HepG2 (cell line): ENCODE results near the gene PKNOX2. TPM values are rescaled to one million over a fixed set of nuclear protein-coding genes. Genes with fewer than 3 reads are reported as not detected.

ENCODE experiments used
- ATAC-seq: fragments of 200-7000 bp; cut with Tn5 transposase; 3 replicates; pipeline ENCODE4 v1.9.1; 2020; ENCODE audit warnings: mild to moderate bottlenecking, moderate library complexity
- BruUV-seq: library from RNA; stranded (reverse); fragments of 400-500 nt; replicated peaks from 2 replicates; lab custom pipeline; 2021; lab: Mats Ljungman, UMichigan
- CTCF ChIA-PET: fragments of 300-600 bp; formaldehyde crosslinking; extraction: SDS; loops from one replicate; lab custom pipeline; 2021; ENCODE audit warnings: low total read pairs, inconsistent platforms, low intra/inter-chr PET ratio; lab: Yijun Ruan, JAX
- POLR2A ChIA-PET: fragments of 350-600 bp; sonication (Branson Sonifier 250); formaldehyde crosslinking; loops from one replicate; lab custom pipeline; 2020; ENCODE audit warnings: antibody characterized with exemption, inconsistent platforms; lab: Yijun Ruan, JAX
- DNase-seq: peaks from one replicate; pipeline ENCODE4 v3.0.0-alpha.2; 2015; ENCODE audit warnings: low spot score
- FAIRE-seq: peaks from 3 replicates; lab custom pipeline; 2011; peaks lifted over from hg19 to GRCh38; lab: Jason Lieb, UNC
- H2AFZ ChIP-seq: one replicate; pipeline ENCODE4 v1.6.1; 2011; ENCODE audit warnings: low read length, inconsistent platforms
- H3K27ac ChIP-seq: fragments of 300-600 bp; 3 replicates; pipeline ENCODE4 v1.8.0; 2011; ENCODE audit warnings: mixed run types, mild to moderate bottlenecking, mixed read lengths, low read length, inconsistent platforms; ENCODE audit not compliant: insufficient read depth; ENCODE audit errors: extremely low read length
- H3K27me3 ChIP-seq, 2 experiments: fragments of 200-600 bp in 1 of 2; 2 replicates in 1 of 2; 3 replicates in 1 of 2; pipeline versions ENCODE4 v1.6.0 to v1.8.0; 2011; ENCODE audit warnings: low read length in 2 of 2, mild to moderate bottlenecking in 2 of 2, moderate library complexity in 2 of 2, inconsistent platforms in 1 of 2; ENCODE audit not compliant: insufficient read depth in 2 of 2, control insufficient read depth in 1 of 2
- H3K36me3 ChIP-seq, 2 experiments: fragments of 200-600 bp in 1 of 2; replicated peaks in 1 of 2; 2 replicates in 1 of 2; 3 replicates in 1 of 2; pipeline versions ENCODE4 v1.5.1 to v1.8.0; 2011; ENCODE audit warnings: low read length in 2 of 2, inconsistent platforms in 1 of 2; ENCODE audit not compliant: insufficient read depth in 2 of 2, control insufficient read depth in 1 of 2
- H3K4me1 ChIP-seq: 2 replicates; pipeline ENCODE4 v1.5.1; 2012; ENCODE audit warnings: low read length, inconsistent platforms; ENCODE audit not compliant: insufficient read depth
- H3K4me2 ChIP-seq: 2 replicates; pipeline ENCODE4 v1.6.0; 2011; ENCODE audit warnings: low read depth, low read length, inconsistent platforms
- H3K4me3 ChIP-seq, 3 experiments: fragments of 200-600 bp in 1 of 3; sonication (generic), shearing (Covaris generic) in 1 of 3; replicated peaks in 1 of 3; 2 replicates each; pipeline ENCODE4 v1.5.1; 2011 to 2016; ENCODE audit warnings: low read length in 3 of 3, inconsistent platforms in 2 of 3, low read depth in 2 of 3, mild to moderate bottlenecking in 2 of 3, control low read depth in 1 of 3, mixed read lengths in 1 of 3; ENCODE audit not compliant: insufficient read depth in 1 of 3
- H3K79me2 ChIP-seq: one replicate; pipeline ENCODE4 v1.6.1; 2011; ENCODE audit warnings: low read length, inconsistent platforms; ENCODE audit not compliant: insufficient read depth
- H3K9ac ChIP-seq: 2 replicates; pipeline ENCODE4 v1.6.0; 2011; ENCODE audit warnings: mild to moderate bottlenecking, low read depth, low read length, inconsistent platforms; ENCODE audit not compliant: insufficient read depth
- H3K9me3 ChIP-seq: 2 replicates; pipeline ENCODE4 v1.5.1; 2012; ENCODE audit warnings: mild to moderate bottlenecking, low read length
- H4K20me1 ChIP-seq: 2 replicates; pipeline ENCODE4 v1.6.0; 2011; ENCODE audit warnings: inconsistent platforms, mild to moderate bottlenecking, low read length, moderate library complexity; ENCODE audit not compliant: insufficient read depth
- CHD4 ChIP-seq: fragments of 200-600 bp; sonication (generic); IDR thresholded peaks from 2 replicates; pipeline ENCODE4 v1.7.0; 2017; ENCODE audit warnings: mild to moderate bottlenecking, low read length, borderline replicate concordance
- ZFP90 ChIP-seq: sonication (generic); formaldehyde crosslinking; IDR thresholded peaks from 2 replicates; pipeline ENCODE4 v1.8.0; 2022; ENCODE audit warnings: missing genetic modification reagents, mild to moderate bottlenecking, inconsistent platforms, borderline replicate concordance
- ZNF552 ChIP-seq: sonication (generic); formaldehyde crosslinking; IDR thresholded peaks from 2 replicates; pipeline ENCODE4 v1.9.0; 2022; ENCODE audit warnings: missing genetic modification reagents, mild to moderate bottlenecking, borderline replicate concordance
- ZNF7 ChIP-seq: IDR thresholded peaks from 2 replicates; pipeline ENCODE4 v1.6.1; 2016; ENCODE audit warnings: missing biosample characterization, missing genetic modification reagents
- ZZZ3 ChIP-seq: sonication (generic); formaldehyde crosslinking; IDR thresholded peaks from 2 replicates; pipeline ENCODE4 v1.4.0; 2020; ENCODE audit warnings: missing genetic modification reagents, mild to moderate bottlenecking, borderline replicate concordance
- WGBS: methylation state at CpG from one replicate; pipeline ENCODE4 v1.1.6; 2017; ENCODE audit warnings: low lambda C conversion rate; 5-methylcytosine and 5-hydroxymethylcytosine counted together
- in situ Hi-C: cut with HindIII; loops from 2 replicates; pipeline ENCODE4 v1.10.0; 2017; ENCODE audit warnings: low pct_unique_long_range_greater_than_20kb; ENCODE audit not compliant: extremely low pct_ligation_motif_present
- intact Hi-C: fragments of 100-400 bp; cut with micrococcal nuclease; formaldehyde crosslinking; loops from one replicate; pipeline ENCODE4 v1.10.0; 2022; ENCODE audit not compliant: unreplicated experiment
- polyA plus RNA-seq, 8 experiments: library from polyadenylated mRNA; depleted of rRNA in 3 of 8; stranded (reverse) in 7 of 8; unstranded in 1 of 8; fragments of >200 nt; fragmentation: Illumina TruSeq in 4 of 8; extraction: Trizol in 4 of 8; gene quantifications; 2 replicates each; pipeline versions ENCODE4 v1.2.1 to v1.2.3, GENCODE V29; 2011 to 2016; ENCODE audit warnings: low read depth in 4 of 8, missing spikeins in 1 of 8, mixed read lengths in 1 of 8; ENCODE audit not compliant: insufficient read depth in 1 of 8
- total RNA-seq, 5 experiments: library from RNA; depleted of rRNA; stranded (reverse); fragments of >200 nt; fragmentation: Illumina TruSeq; extraction: Trizol; gene quantifications; 2 replicates each; pipeline ENCODE4 v1.2.3, GENCODE V29; 2016; ENCODE audit warnings: low read depth in 1 of 5
- TF ChIP-seq, protein P1 (sequence below): sonication (generic); formaldehyde crosslinking; IDR thresholded peaks from 2 replicates; pipeline ENCODE4 v1.4.0; 2020; ENCODE audit warnings: missing genetic modification reagents

PKNOX2 gene
- total and polyA plus RNA-seq, 2 of the 13 experiments (the other 11 are each of a cell fraction or from before 2014, with no cell fraction given) = not detected

DNA sequence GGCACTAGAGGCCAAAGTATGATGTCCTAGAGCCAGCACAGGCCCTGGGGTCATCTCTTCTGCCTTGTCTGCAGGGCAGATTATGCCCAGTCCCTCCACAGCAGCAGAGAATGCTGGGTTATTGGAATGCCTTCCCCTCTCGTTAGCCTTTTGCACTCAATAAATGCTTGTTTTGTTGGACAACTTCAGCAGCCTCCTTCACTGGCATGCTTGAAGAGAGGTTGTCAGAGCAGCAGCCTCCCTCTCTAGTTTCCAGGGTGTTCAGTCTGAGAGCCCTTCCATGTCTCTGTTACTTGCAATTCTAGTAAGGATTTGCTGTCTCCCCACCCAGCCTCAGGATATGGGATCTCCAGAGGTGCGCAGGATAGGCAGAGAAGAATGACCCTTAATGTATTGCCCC lies 82.9 kb downstream of the PKNOX2 start:
- Histone ChIP-seq H3K9me3 (no peaks in the 10 kb centered on the region), H3K27ac (no peak overlapping the region), H3K27me3 (peaks cover 1 to 5% of the 10 kb centered on the region in 2 experiments; a peak in 1 of 5 replicates), H4K20me1 (no peaks in the 10 kb centered on the region), H3K79me2 (no peaks in the 10 kb centered on the region), H3K9ac (no peak overlapping the region), H3K4me1 (no peaks in the 10 kb centered on the region), H3K4me3 (no peak overlapping the region), H3K36me3 (no peaks in the 10 kb centered on the region), H2AFZ (no peak overlapping the region)
- WGBS = 63% methylated on average over 2 of the region's 2 CpGs
- POLR2A ChIA-PET = no interaction called here
- in situ Hi-C loops = no loop called here
- intact Hi-C loops = no loop called here
- DNase-seq = no peak
- no TSS peak for BruUV-seq
- CTCF ChIA-PET = no interaction called here
- no peak for ATAC-seq
- TF ChIP-seq ZZZ3 (CRISPR knock-in tag) (no peak), CHD4 (no peak), ZNF552 (no peak), ZFP90 (CRISPR knock-in tag) (no peak), ZNF7 (CRISPR knock-in tag) (no peak)
- TF ChIP-seq, protein P1, sequence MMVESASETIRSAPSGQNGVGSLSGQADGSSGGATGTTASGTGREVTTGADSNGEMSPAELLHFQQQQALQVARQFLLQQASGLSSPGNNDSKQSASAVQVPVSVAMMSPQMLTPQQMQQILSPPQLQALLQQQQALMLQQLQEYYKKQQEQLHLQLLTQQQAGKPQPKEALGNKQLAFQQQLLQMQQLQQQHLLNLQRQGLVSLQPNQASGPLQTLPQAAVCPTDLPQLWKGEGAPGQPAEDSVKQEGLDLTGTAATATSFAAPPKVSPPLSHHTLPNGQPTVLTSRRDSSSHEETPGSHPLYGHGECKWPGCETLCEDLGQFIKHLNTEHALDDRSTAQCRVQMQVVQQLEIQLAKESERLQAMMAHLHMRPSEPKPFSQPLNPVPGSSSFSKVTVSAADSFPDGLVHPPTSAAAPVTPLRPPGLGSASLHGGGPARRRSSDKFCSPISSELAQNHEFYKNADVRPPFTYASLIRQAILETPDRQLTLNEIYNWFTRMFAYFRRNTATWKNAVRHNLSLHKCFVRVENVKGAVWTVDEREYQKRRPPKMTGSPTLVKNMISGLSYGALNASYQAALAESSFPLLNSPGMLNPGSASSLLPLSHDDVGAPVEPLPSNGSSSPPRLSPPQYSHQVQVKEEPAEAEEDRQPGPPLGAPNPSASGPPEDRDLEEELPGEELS (CRISPR knock-in tag) = no peak
- TF ChIP-seq, all 625 proteins: peak for 0
- H3K4me2 ChIP-seq = no peak overlapping the region
- no peak for FAIRE-seq
